HL-60 (cell line): ENCODE results near the gene HTR3D.

ENCODE experiments used
- GABPA ChIP-seq: IDR thresholded peaks from 2 replicates; pipeline ENCODE4 v1.6.1; 2012; ENCODE audit warnings: low read depth
- POLR2AphosphoS5 ChIP-seq: IDR thresholded peaks from 2 replicates; pipeline ENCODE4 v1.6.1; 2012; ENCODE audit warnings: low read depth
- REST ChIP-seq: IDR thresholded peaks from 2 replicates; pipeline ENCODE4 v1.6.1; 2012; ENCODE audit warnings: low read depth; ENCODE audit not compliant: insufficient replicate concordance
- SPI1 ChIP-seq: IDR thresholded peaks from 2 replicates; pipeline ENCODE4 v1.6.1; 2012; ENCODE audit warnings: low read depth, mild to moderate bottlenecking, borderline replicate concordance
- TF ChIP-seq, protein P1 (sequence below): IDR thresholded peaks from one replicate; pipeline ENCODE4 v1.5.1; 2011; ENCODE audit warnings: low read length, control low read depth, inconsistent platforms; ENCODE audit not compliant: insufficient read depth

DNA sequence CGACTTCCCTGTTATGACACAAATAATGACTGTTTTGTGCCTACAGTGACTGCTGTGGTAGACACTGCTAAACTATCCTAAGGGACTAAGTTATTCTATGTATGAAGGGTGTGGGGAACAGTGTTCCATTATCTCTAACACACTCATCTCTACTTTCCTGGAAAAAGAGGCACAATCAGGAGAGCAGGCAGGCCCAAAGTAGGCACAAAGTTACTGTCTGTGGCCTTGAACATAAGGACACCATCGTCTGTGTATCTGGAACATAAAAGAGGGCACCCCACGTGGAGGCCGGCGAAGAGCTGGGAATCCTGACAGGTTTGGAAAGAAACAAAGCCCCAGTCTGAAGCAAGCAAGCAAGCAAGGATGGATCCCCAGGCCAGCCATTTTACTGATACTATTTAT, 15.4 kb upstream of the HTR3D start:
- TF ChIP-seq, protein P1, sequence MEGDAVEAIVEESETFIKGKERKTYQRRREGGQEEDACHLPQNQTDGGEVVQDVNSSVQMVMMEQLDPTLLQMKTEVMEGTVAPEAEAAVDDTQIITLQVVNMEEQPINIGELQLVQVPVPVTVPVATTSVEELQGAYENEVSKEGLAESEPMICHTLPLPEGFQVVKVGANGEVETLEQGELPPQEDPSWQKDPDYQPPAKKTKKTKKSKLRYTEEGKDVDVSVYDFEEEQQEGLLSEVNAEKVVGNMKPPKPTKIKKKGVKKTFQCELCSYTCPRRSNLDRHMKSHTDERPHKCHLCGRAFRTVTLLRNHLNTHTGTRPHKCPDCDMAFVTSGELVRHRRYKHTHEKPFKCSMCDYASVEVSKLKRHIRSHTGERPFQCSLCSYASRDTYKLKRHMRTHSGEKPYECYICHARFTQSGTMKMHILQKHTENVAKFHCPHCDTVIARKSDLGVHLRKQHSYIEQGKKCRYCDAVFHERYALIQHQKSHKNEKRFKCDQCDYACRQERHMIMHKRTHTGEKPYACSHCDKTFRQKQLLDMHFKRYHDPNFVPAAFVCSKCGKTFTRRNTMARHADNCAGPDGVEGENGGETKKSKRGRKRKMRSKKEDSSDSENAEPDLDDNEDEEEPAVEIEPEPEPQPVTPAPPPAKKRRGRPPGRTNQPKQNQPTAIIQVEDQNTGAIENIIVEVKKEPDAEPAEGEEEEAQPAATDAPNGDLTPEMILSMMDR: no peak
- TF ChIP-seq SPI1 (no peak), POLR2AphosphoS5 (no peak), REST (no peak), GABPA (no peak)
